Islet precursor cell (in vitro differentiated cells): ENCODE data around the gene ARFGAP1.

ENCODE experiments used
- DNase-seq: peaks from one replicate; pipeline ENCODE4 v3.0.0-alpha.2; 2018

Gene ARFGAP1

DNA sequence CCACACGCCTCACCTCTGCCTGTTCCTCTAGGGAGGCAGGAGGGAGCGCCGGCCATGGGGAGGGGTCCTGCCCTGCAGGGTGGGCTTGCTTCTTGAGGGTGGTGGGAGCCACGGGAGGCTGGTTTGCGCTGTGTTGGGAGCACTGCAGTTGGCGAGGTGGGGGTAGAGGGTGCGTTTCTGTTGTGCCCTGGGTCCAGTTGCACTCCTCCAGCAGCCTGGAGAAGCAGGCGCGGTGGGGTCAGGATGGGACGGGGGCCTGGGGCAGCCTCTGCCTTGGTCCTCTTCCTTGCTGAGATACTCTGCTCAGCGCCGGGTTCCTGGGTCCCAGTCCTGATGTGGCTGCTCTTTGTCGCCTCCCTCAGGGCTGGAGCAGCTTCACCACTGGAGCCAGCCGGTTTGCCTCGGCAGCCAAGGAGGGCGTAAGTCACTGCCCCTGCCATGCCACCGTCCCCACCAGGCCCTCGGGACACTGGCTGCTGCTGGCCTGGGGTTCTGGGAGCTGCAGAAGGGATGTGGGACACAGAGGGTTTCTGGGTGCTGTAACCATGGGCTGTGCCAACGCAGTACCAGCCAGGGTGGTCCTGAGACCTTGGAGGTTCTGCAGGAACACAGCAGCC lies 8.4 kb downstream of the ARFGAP1 start:
- DNase-seq: peak; percentile 72

DNA sequence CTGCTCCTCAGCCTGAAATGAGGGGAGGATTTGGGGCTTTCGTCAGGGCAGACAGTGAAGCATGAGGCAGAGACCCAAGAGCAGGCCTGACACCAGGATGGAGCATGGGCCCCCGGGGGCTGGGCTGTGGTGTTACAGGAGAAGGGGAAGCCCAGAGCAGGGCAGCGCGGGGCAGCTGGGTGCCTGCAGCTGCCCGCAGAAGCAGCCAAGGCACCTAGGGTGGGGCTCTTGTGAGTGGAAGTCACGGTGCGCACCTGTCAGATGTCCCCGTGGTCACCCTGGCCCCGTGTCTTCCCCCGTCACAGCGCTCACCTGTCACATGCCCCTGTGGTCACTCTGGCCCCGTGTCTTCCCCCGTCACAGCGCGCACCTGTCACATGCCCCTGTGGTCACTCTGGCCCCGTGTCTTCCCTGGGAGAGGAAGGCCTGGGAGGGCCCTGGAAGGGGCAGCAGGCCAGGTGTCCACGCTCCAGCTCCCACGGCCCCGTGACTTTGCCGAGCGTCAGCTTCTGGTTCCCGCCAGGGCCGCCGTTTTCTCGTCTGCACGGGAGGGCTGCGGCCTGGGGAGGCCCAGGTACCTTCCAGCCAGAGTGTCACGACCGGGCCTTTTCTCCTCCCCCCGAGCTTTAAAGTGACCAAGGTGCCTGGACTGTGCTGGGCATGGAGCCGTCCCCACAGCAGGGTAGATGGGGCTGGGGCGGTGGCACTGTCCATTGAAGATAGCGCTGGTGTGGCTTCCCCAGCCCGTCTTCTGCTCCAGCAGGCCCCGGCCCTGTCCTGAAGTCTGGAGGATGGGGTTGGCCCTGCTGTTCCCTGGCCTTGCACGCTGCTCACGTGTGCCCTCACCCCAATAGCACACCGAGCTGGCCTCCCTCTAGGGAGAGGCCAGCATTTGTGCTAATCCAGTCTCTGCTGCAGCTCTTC lies 9.4 kb downstream of the ARFGAP1 start:
- DNase-seq: no peak

DNA sequence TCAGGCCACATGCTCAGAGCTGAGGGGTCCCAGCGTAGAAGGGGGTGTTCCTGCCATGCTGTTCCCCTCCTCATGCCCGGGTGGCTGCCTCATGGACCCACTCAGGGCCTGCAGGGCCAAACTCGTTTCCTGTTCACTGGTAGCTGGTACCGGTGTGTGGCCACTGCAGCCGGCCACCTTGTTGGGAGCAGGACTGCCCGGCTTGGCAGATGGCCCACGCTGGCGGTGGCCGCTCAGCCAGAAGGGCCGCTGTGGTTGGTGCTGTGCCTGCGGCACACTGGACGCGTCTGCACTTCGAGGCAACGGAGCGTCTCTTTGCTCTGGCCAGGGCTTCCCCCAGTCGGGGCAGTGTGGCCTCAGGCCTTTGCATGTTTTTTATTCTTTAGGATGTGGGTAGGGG lies 10.3 kb downstream of the ARFGAP1 start:
- DNase-seq: no peak

GRCh38 chr20:63283397-63284082 lies 10.9 kb downstream of the ARFGAP1 start:
- no peak for DNase-seq

- no peak for DNase-seq
Measured at GRCh38 chr20:63284083-63284440, 11.4 kb downstream of the ARFGAP1 start.

- no peak for DNase-seq
Measured at GRCh38 chr20:63284544-63284949, 11.9 kb downstream of the ARFGAP1 start.

- no peak for DNase-seq
Measured at GRCh38 chr20:63284981-63285524, 12.4 kb downstream of the ARFGAP1 start.

GRCh38 chr20:63285636-63286615 lies 13.3 kb downstream of the ARFGAP1 start:
- DNase-seq: no peak

GRCh38 chr20:63286781-63287696 lies 14.4 kb downstream of the ARFGAP1 start:
- DNase-seq: no peak

- DNase-seq: no peak
Measured at GRCh38 chr20:63287697-63288580, 15.3 kb downstream of the ARFGAP1 start.

- no peak for DNase-seq
Measured at GRCh38 chr20:63288581-63289251, 16.1 kb downstream of the ARFGAP1 start.

- DNase-seq: no peak
Measured at GRCh38 chr20:63289311-63290135, 16.9 kb downstream of the ARFGAP1 start.

GRCh38 chr20:63290136-63290676 lies 17.6 kb downstream of the ARFGAP1 start:
- DNase-seq: no peak

DNA sequence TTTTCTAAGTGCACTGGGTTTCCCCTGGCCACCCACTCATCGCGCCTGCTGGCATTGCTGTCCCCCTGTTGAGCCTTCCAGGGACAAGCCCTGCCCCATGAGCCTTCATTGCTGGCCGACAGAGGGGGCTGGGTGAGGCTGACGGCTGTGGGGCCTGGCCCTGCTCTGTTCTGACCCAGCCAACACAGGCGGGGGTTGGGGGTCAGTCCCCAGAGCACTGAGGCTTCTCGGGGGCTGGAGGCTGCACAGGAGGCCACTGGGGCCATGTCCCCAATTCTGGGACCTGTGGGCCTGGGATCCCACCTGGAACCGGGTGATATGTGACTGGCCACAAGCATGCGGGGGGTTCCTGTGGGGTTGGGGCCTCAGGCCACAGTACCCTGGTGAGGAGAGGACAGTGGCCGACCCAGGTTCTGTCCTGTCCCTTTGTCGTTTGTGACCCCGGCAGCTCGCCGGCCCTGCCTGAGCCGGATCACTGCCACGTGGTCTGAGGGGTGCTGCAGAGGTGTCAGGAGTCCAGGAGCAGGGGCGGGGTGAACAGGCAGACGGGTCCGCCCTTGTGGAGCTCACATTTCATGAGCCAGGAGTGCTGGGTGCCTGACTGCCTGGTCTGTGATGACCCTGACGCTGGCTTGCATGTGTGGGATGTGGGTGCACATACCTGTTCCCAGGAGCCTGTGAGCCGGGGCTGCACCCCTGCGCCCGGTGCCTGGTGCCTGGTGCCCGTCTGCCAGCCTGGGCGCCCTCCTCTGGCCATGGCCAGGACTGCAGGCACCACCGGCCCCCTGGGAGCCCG lies 18.3 kb downstream of the ARFGAP1 start:
- DNase-seq: peak; percentile 80

GRCh38 chr20:63291811-63292210 lies 19.2 kb downstream of the ARFGAP1 start:
- DNase-seq: no peak

DNA sequence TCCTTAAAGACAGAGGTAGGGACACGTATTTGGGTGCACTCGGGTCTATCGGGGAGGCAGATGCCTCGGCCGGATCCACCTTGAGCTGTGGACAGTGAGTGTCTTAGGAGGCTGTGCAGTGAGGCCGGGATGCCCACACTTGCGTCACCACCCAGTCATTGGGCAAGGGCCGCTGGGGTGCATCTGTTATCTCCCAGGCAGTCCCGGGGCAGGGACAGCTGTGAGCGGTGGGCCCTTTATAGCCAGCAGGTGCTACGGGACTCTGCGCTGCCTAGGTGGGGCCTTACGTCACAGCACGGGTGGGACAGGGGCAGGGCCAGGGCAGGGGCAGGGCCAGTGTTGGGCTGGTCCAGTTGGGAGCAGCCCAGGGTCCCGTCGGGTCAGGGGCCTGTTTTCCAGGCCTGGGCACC lies 19.7 kb downstream of the ARFGAP1 start:
- DNase-seq: no peak

DNA sequence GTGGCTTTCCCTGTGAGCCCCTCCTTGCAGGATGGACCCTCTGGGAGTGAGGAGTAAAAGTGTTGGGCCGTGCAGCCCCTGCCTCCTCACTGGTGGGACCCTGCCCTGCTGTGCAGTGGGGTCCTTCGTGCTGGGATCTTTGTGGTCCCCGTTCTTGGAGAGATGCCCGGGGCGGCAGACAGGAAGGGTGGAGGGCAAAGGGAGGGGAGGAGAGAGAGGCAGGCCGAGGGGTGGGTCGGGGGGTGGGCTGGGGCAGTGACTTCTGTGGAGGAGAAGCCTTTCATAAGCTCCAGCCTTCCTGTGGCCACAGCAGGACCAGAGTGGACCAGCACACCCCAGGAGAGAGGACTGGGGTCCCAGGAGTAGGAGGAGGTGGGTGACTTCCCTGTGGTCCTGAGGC lies 20.3 kb downstream of the ARFGAP1 start, which contains the start of gene COL20A1:
TSS of gene COL20A1 (plus strand) at position 283 of the 400 bp plus-strand sequence. CDS start 1,922 bp downstream, outside the sequence.
- no peak for DNase-seq
